GM18508 (cell line): ENCODE data around the gene MBD3L4.

ENCODE experiments used
- ATAC-seq: cut with Tn5 transposase; IDR thresholded peaks from one replicate; pipeline ENCODE4 v1.9.1; 2021; ENCODE audit warnings: moderate number of reproducible peaks; ENCODE audit not compliant: insufficient read depth, unreplicated experiment

The MBD3L4 gene

DNA sequence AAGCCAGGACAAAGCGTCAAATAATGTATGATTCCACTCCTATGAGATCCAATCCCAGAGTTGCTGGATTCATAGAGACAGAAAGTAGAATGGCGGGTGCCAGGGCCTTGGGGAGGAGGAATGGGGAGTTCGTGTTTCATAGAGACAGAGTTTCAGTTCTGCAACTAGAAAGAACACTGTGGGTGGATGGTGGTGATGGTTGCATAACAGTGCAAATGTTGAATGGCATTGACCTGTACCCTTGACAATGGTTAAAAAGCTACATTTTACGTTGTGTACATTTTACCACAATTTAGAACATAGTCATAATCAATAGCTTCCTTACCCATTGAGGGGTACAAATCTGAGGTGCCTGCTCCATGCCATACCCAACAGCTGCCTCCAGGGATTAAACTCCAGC, 52.1 kb downstream of the MBD3L4 start:
- ATAC-seq: no peak
